COLO668 (cell line): ENCODE data around the gene HYAL3.
"Not testable (repeated sequence)": the region's sequence is repeated elsewhere in the genome, so short reads cannot be mapped to it uniquely, and the experiment has no call there.

ENCODE experiments used
- DNase-seq: peaks from one replicate; lab custom pipeline; 2025; ENCODE audit not compliant: unreplicated experiment; lab: John Stamatoyannopoulos, UW

Gene HYAL3

DNA sequence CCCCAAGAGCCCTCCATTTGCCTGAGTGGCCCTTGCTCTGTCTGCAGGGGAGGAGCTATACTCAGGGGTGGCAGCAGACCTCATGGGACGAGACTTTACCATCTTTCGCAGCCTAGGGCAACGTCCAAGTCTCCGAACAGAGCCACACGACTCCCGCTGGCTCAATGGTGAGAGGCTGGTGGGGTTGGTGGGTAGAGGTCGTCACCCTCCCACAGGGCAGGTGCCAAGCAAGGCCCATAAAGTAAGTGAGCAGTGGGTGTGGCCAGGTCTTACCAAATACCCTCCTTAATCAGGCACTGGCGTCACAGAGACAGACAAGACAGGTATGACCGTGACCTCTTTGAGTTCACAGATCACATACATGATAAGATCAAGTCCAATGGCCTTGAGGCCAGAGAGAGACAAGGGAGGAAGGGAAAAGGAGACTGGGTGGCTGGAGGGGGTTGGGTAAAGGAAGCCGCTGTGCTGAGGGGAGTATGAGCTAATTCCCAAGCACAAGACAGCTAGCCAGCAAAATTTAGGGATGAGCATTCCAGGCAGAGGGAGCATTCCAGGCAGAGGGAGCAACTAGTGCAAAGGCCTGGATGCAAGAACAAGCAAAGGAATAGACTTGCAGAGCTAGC is 27.8 kb downstream of the HYAL3 start:
- no peak for DNase-seq

DNA sequence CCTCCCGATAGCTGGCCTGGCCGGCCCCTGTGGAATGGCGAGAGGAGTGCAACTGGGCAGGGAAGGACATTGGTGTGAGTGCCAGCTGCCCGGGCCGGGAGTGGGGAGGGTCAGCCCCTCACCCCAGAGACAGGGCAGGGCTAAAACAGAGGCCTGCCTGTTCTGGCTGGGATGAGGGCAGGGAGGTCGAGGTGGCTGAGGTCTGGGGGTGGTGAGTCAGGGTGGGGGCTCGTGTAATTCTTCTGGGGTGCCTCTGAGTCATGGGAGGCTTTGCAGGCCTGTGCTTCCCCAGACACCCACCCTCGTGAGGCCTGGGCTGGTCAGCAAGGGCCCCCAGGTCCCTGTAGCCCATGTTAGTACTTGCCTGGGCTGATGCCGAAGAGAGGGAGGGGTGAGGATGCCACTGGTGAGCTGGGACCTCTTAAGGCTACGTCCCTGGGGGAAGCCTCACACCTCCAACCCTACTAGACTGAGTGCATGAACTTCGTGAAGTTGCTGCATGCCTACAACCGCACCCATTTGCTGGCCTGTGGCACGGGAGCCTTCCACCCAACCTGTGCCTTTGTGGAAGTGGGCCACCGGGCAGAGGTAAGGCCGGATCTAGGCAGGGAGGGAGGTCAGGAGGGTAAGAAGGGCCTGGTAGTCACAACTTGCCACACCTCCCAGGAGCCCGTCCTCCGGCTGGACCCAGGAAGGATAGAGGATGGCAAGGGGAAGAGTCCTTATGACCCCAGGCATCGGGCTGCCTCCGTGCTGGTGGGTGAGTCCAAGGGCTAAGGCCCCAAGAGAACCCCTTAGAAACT is 28.6 kb downstream of the HYAL3 start:
- DNase-seq = no peak

DNA sequence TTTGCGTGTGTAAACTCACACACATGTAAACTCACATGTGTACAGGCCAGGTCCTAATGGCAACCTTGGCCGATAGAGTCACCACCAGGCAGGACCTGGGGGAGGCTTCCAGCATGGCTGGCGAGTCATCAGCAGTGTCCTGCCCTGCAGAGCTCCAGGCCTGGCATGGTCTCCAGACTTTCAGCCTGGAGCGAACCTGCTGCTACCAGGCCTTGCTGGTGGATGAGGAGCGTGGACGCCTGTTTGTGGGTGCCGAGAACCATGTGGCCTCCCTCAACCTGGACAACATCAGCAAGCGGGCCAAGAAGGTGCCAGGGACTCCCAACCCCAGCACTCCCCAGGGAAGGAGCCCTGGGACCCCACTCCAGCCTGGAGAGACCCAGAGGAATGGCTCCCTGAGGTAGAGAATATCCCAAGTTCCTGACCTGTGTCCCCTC is 29.2 kb downstream of the HYAL3 start:
- DNase-seq = no peak

DNA sequence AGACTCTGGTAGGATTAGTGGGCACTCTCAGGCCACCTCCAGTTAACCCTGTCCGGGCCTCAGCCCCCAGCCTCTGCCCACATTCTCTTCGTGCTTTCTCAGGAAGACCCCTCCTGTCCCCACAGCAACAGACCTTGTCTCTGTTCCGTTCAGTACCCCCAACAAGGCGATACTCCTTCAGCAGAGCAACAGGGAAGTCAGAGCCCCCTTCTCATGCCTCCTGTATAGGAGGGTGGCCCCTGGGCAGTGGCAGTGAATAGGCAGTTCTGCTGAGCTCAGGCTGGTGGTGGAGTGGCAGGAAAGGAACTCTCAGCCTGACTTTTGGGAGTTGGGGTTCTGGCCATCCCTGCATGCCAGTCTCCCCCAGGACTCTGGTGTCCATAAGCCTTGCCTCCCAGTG is 29.7 kb downstream of the HYAL3 start:
- no peak for DNase-seq

DNA sequence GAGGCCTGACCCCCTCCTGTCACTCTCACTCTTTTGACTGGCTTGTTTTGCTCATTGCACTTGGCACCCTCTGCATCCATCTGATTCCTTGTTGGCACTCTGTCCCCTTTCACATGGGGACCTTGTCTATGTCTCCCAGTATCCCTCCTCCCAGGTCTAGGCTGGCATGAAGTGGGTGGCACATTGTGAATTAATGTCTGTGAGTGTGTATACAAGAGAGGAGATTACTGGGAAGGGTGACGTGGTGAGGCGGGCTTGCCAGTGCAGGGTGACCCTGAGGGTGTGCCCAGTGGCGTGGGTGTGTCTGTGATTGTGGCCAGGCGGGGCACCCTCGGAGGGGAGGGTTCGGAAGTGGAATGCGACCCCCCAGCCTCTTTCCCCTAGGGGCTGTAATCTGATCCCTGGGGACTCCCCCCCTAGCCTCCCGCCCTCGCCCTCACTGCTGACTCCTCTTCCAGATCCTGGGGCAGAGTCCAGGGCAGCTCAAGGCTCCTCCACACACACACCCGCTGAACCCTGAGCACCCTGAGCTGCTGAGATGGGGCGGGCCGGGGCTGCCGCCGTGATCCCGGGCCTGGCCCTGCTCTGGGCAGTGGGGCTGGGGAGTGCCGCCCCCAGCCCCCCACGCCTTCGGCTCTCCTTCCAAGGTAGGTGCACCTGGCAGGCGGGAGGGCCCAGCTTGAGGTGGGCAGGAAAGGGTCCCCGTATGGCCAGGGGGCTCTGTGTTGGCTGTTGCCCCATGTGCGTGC is 30.3 kb downstream of the HYAL3 start, which contains the start of gene SEMA3B:
Gene SEMA3B, plus strand, starts transcription at position 445 of the 749 bp plus-strand sequence. Its CDS starts 94 bp downstream, at position 539.
- no peak for DNase-seq

DNA sequence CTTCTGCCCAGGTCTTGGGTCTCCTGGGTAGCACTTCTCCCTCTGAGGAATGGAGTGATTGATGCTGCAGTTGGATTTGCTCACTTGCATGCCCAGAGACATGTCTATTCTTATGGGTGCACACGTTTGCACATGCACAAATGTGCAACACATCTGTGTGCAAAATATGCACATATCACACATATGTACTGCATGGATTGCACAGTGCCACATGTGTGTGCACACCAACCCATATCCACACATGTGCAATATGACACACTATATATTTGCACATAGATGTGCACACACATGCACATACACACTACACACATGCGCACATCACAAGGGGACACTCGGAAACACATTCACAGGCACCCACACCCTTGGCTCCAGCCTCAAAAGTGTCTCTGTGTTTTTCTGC is 30.9 kb downstream of the HYAL3 start:
- DNase-seq = no peak

DNA sequence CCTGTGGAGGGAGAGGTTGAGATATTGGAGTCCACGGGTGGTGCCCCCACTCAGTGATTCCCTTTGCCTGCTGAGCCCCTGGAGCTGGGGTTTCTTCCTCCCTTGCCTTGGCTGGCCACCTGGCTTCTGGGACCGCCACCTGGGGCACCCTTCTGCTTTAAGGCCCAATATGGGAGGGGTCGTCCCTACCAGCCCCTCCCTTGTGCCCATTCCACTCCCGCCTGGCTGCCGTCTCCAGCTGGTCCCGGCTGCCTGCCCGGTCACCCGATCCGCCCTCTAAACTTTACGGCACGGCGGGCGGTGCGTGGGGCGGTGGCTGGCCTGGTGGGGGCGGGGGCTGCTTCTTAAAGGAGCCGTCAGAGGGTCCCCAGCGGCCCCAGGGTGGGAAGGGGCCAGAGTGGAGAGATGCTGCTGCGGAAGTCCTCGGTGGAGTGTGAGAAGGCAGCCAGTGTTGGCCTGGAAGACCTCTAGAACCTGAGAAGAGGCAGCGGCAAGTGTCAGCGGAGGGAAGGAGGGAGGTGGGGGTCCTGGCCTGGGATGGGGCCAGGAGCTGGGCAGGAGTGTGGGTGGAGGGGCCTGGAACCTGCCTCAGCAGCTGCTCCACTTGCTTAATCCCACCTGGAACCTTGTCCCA is 31.8 kb downstream of the HYAL3 start:
- no peak for DNase-seq

DNA sequence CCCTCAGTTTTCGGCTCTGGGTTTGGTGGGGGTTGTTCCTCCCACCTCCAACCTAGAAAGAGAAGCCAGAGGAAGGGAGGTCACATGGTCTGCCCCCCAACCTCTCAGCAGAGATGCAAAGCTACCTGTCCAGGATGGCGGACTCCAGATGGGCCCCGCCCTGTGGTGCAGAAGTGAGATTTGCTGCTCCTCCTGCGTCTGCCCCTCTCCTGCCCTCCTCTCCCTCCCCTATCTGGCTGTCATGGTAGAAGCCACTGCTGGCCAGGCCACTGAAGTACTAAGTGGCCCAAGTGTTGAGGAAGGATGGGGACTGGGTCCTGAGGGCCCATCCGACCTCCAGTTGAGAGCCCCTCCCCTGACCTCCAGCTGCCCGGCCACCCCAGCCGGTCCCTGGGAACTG is 32.4 kb downstream of the HYAL3 start:
- DNase-seq = no peak

DNA sequence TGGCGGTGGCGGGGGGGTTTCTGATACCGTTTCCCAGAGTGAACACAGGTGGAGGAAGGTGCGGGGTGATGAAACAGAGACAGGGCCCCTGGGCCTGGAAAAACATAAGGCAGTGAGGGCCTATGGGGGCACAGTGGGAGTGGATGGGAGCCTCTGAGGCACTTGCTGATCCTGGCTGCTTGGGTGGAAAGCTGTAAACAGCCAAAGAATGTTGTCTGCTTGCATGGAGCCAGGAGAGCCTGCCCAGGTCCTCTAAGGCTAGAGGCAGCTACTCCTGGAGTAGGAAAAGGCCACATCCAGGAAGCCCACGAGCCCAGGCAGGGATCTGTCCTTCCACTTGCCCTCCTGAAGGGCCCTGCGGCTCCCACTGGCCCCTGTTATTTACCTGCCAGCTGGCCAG is 33.2 kb downstream of the HYAL3 start:
- DNase-seq = no peak

DNA sequence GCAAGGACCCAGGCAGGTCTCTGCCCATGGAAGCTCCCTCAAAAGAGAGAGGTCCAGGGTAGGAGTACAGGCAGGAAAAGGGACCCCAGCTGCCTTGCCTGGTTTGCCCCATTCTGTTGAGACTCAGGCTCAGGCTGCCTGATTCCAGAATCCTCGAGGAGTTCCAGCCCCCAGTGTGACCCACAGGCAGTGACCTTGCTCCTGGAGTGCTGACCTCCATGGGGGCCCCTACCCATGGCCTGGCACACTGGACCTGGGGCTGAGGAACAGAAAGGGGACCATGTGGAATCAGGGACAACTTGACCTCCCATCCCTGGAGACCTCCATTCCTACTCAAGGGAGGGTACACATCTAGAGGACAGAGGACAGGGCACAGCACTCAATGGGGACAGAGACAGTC is 33.6 kb downstream of the HYAL3 start:
- DNase-seq = no peak

DNA sequence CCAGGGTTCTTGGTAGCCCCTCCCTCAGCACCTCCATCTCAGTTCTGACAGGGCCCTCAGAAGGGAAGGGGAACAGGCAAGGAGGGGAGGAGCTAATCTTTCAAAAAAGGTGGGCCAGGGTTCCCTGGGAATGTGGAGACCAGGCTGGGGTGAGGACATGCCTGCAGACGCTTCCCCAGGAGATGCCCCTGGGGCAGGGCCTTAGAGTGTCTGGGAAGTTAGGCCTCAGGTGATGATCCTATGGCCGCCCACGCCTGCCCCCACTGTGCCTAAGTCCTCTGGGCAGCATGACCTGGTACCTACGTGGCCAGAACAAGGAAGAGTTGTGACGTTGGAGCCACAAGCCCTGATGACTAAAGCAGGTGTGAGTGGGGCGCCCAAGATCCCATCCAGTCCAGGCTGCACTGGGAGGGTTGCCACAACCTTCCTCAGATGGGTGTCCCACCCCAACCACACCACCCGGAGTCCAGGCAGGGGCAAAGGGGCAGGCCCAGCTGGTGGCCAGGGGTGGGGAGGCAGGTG is 34.2 kb downstream of the HYAL3 start:
- DNase-seq = no peak

DNA sequence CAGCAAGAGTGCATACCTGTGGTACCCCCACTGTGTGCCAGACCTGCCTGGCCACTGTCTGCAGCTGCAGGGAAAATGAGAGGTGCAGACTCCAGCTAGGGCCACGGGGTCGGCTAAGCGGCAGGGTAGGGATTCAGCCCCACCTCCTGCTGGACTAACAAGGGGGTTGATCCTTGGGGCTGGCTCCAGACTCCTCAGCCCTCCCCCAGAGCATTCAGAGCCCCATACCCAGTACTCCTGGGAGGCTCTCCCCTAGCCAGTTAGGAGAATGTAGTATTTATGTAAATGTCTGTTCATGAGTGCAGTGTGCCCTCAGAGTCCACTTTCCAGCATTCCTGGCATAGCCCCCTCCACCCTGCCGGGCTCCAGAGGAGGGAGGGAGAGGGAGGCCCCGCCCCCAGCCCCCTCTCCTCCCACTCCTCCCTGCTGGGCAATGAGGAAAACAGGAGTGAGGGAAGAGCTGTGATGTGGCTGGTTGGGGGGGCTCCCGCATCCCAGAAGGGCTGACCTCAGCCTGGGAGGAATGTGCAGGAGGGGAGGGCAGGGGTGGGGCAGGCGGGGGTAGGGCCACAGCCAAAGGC is 34.7 kb downstream of the HYAL3 start:
- DNase-seq = no peak

DNA sequence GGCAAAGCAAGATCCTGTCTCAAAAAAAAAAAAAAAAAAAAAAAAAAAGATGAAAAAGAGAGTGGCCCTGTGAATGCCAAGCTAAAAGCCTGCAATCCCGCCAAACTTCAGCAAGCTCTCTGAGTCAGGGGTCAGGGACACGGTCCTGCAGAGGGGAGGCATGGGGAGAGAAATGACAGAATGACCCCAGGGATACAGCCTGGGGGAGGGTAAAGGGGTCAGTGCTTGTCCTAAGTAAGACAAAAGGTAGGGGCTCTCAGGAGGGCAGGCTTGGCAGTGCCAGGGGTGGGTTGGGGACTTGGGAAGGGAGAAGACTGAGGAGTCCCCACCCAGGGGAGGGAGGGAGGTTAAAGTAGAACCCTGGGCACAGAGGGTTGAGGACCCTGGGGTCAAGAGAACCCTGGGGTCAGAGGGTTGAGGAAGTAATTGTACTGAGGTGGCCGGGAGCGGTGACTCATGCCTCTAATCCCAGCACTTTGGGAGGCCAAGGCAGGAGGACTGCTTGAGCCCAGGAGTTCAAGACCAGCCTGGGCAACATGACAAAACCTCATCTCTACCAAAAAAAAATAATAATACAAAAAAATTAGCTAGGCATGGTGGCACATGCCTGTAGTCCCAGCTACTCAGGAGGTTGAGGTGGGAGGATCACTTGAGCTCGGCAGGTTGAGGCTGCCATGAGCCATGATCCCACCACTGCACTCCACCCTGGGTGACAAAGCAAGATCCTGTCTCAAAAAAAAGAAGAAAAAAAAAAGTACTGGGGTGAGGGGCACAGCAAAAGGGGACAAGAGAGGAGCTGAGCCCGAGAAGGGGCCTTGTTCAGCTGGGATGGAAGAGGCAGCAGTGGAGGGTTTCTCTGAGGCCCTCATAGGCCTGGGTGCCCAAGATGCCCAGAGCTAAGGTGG is 35.5 kb downstream of the HYAL3 start:
- no peak for DNase-seq

DNA sequence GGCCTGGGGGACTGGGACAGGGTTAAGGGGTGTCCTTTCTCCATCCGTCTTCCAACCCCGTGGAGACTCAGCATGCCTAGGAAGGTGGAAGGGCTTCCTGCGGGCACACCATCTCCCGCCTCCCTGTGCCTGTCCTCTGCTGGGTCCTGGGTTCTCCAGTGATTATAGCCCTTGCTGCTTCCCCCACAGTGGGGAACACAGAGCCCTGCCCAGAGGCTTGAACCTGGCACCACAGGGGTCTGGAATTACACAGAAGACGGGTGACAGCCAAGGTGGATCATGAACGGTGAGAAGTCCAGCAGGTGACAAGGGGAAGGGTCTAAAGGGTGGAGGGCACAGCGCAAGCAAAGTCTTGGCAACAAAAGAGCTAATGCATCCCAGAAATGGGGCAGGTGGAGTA is 36.4 kb downstream of the HYAL3 start:
- DNase-seq = no peak

DNA sequence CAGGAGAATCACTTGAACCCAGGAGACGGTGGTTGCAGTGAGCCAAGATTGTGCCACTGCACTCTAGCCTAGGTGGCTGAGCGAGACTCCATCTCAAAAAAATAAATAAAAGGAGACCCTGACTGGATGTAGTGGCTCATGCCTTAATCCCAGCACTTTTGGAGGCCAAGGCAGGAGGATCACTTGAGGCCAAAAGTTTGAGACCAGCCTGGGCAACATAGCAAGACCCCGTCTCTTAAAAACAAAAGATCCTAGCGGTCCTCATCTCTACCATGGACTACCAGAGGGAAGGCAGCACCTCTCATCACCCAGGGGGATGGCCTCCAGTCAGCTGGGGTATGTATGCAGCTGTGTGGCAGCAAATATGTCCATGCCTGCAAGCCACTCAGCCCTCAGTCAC is 37.0 kb downstream of the HYAL3 start:
- DNase-seq = not testable (repeated sequence)

DNA sequence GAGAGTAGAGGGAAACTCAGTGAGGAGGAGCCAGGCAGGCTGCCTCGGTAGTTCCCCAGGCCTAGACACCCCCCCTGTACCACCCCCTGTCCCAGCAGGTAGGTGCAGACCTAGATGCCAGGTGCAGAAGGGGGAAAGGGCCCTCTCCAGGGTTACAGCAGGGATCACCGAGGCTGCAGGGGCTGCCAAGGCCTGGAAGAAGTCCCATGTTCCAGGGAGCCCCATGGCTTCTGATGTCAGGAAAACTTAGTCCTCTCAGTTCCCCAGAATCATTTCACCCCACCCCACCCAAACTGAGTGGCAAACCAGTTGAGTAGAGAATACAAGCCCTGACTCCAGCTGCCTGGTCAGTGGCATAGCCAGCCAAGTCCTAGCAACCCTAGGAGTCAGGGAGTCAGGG is 37.7 kb downstream of the HYAL3 start:
- DNase-seq = no peak

DNA sequence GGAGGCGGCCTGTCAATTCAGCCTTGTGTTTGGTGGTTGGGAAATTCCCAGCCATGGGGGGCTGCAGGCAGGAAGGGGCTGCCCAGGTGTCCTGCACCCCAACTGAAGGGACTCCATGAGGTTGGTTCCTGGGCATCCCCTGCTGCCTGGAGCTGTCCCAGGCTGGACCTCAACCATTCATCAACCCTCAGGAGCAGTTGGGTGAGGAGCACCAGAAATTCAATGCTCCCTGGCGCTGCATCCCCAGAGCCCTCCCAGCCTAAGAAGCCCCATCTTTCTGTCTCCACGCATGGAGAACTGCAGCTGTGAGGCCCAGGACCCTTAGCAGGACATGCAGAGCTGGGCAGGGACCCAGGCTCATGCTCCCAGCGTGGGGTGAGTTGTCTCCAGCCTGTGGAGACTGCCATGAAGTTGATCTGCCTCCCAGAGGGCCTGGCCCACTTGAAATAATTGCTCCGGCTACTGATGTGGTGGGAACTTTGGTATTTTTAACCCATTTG is 38.2 kb downstream of the HYAL3 start:
- no peak for DNase-seq

DNA sequence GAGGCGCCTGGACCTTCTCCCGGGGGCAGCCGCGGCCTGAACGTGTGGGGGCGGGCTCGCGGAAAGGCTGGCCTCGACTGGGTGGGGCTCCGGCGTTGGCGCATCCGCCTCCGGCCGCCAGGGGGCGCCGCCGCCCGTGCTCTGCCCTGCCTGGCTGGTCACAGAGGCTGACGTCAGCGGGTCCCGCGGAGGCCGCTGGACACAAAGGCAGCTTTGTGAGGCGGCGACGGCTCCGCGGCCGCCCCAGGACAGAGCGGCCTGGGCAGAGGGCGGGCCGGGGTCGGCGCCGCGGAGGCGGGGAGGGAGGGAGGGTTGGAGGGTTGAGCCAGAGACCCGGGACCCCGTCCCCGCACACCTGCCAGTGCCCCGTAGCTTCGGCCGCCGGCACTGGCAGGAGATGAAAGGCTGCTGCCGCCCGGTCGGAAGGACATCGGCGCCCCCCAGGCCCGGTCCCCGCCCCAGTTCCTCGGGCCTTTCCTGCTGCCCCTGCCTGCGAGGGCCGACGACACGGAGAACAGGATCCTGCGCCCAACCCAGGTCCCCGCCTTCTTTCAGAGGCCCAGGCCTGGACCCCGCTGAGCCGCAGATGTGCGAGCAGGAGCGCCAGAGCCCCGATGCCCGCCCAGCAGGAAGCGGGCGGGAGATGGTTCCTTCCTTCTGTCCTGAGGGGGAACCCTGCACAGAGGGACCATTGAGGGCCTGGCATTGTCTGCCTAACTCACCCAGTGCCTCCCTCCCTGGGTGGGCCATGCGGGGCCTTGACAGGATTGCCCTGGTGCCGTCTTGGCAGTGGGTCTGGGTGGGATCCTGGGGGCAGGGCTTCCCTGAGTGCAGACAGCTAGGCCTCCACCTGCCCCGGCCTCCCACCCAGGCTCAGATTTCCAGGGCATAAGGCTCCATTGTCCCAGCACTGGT is 38.9 kb downstream of the HYAL3 start:
- peak; percentile 84 for DNase-seq
